ENCODE data around the gene SPACA4. TPM values are rescaled to one million over a fixed set of nuclear protein-coding genes. Genes with fewer than 3 reads are reported as not detected.

SPACA4 gene
- total RNA-seq, 1 experiment from 2014 or later: not detected

GRCh38 chr19:48624067-48624594, 17.6 kb downstream of the SPACA4 start:
- CTCF ChIA-PET: interaction anchor here (0.8 to 1.9 kb wide), 9 partner anchors 9 to 164 kb away, joined by 3 to 12 read pairs (median 5); partner anchors contain the start of genes CA11 and FAM83E
- H3K27me3 Mint-ChIP-seq (ENCODE audit: low read depth): no peaks in the 10 kb centered on the region; the same call in 1 of the 2 replicates
- POLR2A ChIA-PET: interaction anchor here (0.6 to 1.8 kb wide), 6 partner anchors 9 to 290 kb away, joined by 3 to 16 read pairs (median 4); partner anchors contain the start of gene FAM83E
- TF ChIP-seq MLX (CRISPR knock-in tag; IDR thresholded peaks at IDR 0.05) (no peak), SP1 (CRISPR knock-in tag; conservative IDR thresholded peaks at IDR 0.05) (peak; percentile 97), ZNF263 (CRISPR knock-in tag; IDR thresholded peaks at IDR 0.05; ENCODE audit: low read depth) (no peak), TEAD4 (CRISPR knock-in tag; IDR thresholded peaks at IDR 0.05) (no peak), TCF7 (CRISPR knock-in tag; IDR thresholded peaks at IDR 0.05; ENCODE audit: low read depth) (no peak), ZNF416 (CRISPR knock-in tag; IDR thresholded peaks at IDR 0.05) (no peak), ZNF512 (CRISPR knock-in tag; IDR thresholded peaks at IDR 0.05; ENCODE audit: borderline replicate concordance) (no peak), TP53 (CRISPR knock-in tag; IDR thresholded peaks at IDR 0.05) (no peak), ZNF138 (CRISPR knock-in tag; conservative IDR thresholded peaks at IDR 0.05) (no peak), SMAD4 (CRISPR knock-in tag; IDR thresholded peaks at IDR 0.05) (no peak), JUN (CRISPR knock-in tag; IDR thresholded peaks at IDR 0.05) (no peak), MYBL2 (CRISPR knock-in tag; IDR thresholded peaks at IDR 0.05) (no peak), ZNF425 (CRISPR knock-in tag; conservative IDR thresholded peaks at IDR 0.05) (no peak), ETV6 (CRISPR knock-in tag; IDR thresholded peaks at IDR 0.05) (peak; percentile 87), FOXP4 (CRISPR knock-in tag; IDR thresholded peaks at IDR 0.05) (peak; percentile 86), ARID4B (CRISPR knock-in tag; IDR thresholded peaks at IDR 0.05; ENCODE audit: borderline replicate concordance) (no peak), NFATC4 (CRISPR knock-in tag; IDR thresholded peaks at IDR 0.05) (no peak), NFE2L1 (CRISPR knock-in tag; IDR thresholded peaks at IDR 0.05) (no peak), GABPB1 (CRISPR knock-in tag; IDR thresholded peaks at IDR 0.05) (no peak), IRF1 (CRISPR knock-in tag; IDR thresholded peaks at IDR 0.05) (0 out of 2 replicates have a peak, but pooled peaks have one; percentile 58), E2F5 (CRISPR knock-in tag; IDR thresholded peaks at IDR 0.05) (no peak), FOXK1 (CRISPR knock-in tag; IDR thresholded peaks at IDR 0.05) (peak; percentile 86)

More at GRCh38 chr19:48624067-48624594, 17.6 kb downstream of the SPACA4 start:
- Mint-ChIP-seq H3K27ac (peak overlapping the region; percentile 97), H3K4me1 (peaks cover 25% of the 10 kb centered on the region), H3K4me3 (peak overlapping the region; percentile 73), H3K9me3 (no peaks in the 10 kb centered on the region), H3K36me3 (peaks cover 5% of the 10 kb centered on the region; the same call in 1 of the 2 replicates)
- DNase-seq (ENCODE audit: low spot score) (peak; percentile 100), ATAC-seq (peak; percentile 83)
